ENCODE data around the gene EPHB2.

Gene EPHB2

DNA sequence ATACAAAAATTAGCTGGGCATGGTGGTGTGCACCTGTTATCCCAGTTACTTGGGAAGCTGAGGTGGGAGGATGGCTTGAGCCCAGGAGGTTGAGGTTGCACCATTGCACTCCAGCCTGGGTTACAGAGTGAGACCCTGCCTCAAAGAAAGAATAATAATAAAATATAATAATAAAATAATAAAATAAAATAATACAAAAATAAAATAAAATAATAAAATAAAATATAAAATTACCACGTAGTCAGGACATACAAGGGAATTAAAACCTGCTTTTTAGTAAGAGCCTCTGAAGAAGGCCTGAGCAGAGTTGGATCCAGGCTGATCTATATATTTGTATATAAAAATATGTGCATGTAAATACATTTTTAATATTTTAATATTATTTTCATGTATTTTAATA lies 41.7 kb downstream of the EPHB2 start:
- DNase-seq = no peak

- DNase-seq = no peak
Observed at GRCh38 chr1:22753481-22753971, 42.9 kb downstream of the EPHB2 start.

GRCh38 chr1:22754106-22754768 lies 43.6 kb downstream of the EPHB2 start:
- no peak for DNase-seq

DNA sequence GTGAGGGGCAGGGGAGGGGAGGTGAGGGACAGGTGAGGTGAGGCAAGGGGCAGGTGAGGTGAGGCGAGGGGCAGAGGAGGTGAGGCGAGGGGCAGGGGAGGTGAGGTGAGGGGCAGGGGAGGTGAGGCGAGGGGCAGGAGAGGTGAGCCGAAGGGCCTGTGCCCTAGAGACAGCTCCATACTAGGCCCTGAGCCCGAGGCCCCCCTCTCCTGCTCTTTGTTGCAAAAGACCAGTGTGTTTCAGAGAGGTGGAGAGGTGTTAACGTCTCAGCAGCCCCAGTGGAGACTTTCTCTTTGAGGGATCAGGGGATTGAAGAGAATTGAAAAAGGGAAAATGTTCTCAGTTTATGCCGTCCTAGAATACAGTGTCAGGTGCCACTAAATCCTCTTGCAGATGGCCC lies 44.2 kb downstream of the EPHB2 start:
- DNase-seq = no peak

GRCh38 chr1:22755641-22756040 lies 45.0 kb downstream of the EPHB2 start:
- DNase-seq = no peak

GRCh38 chr1:22756125-22756735 lies 45.6 kb downstream of the EPHB2 start:
- DNase-seq = no peak

- DNase-seq = no peak
Observed at GRCh38 chr1:22760455-22760854, 49.8 kb downstream of the EPHB2 start.

DNA sequence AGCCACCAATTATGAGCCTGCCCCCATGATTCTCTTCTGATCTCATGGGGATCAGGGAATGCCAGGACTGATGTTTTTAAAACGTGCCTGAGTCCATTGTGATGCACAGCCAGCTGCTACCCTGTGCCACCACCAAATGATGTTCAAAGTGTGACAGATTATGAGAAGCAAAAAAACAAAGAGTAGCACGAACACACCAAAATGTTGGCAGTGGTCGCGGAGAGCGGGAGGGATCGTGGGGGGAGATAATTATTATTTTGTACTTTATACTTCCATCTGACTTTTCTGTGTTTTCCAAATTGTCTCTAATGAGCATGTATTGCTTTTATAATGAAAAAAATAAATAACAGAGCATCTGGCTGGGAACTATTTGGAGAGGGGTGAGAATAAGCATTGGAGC lies 50.5 kb downstream of the EPHB2 start:
- DNase-seq = no peak

- no peak for DNase-seq
Observed at GRCh38 chr1:22761821-22762220, 51.2 kb downstream of the EPHB2 start.

DNA sequence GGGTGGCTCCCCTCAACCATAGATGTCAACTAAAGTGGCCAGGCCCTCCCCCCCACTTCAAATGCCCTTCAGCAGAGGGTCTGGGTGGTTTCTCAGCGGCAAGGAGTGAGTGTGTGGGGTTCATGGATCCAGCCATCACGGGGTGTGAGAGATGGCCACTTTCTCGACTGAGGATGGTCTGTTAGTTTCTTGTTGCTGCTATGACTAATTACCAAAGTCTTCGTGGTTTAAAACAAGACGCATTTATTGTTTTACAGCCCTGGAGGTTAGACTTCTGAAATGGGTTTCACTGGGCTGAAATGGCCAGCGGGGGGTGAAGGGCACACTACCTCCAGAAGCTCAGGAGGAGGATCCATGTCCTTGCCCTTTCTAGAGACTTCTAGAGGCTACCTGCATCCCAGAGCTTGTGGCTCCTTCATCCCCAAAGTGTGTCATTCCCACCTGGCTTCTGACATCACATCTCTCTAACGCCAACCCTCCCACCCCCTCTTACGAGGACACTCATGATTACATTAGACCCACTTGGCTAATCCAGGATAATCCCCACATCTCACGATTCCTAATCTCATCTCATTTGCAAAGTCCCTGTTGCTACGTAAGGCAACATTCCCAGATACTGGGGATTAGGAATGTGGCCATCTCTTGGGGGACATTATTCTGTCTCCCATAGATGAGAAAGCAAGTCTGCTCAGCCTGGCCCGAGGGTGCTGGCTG lies 53.0 kb downstream of the EPHB2 start:
- no peak for DNase-seq

DNA sequence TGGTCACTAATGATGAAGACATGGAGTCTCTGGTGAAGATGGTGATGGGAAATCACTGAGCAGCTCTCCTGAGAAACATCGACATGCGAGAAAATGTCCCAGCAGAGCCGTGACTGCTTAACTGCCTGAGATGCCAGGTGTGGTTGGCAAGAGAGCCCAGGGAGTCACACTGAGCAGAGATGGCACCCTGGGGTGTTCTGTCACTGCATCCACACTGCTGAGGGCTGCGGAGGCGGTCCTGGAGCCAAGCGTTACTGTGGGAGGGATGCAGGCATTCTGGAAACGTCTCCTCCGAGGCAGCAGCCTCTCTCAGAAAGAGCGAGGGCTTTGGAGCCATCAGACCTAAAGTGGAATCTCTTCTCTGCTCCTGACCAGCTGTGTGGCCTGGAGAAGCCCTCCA lies 57.2 kb downstream of the EPHB2 start:
- DNase-seq = no peak

- DNase-seq = no peak
Observed at GRCh38 chr1:22769932-22770331, 59.3 kb downstream of the EPHB2 start.

DNA sequence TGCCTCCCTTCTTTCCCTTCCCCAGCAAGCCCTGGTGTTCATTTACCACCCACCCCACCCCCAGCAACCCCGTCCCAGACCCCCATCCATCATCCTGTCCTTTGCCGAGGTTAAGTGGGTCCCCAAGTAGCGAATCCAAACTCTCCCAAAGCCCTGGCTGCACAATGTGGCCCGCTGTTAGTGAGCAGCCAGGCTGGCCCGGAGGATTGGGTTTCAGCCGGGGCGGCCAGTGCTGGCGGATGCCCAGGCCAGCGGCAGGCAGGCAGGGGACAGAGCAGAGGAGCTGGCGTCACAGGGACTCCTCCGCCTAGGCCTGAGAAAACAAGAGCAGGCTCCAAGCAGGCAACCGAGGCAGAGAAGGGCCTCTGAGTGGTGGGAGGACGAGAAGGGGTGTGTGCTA lies 61.4 kb downstream of the EPHB2 start:
- no peak for DNase-seq

DNA sequence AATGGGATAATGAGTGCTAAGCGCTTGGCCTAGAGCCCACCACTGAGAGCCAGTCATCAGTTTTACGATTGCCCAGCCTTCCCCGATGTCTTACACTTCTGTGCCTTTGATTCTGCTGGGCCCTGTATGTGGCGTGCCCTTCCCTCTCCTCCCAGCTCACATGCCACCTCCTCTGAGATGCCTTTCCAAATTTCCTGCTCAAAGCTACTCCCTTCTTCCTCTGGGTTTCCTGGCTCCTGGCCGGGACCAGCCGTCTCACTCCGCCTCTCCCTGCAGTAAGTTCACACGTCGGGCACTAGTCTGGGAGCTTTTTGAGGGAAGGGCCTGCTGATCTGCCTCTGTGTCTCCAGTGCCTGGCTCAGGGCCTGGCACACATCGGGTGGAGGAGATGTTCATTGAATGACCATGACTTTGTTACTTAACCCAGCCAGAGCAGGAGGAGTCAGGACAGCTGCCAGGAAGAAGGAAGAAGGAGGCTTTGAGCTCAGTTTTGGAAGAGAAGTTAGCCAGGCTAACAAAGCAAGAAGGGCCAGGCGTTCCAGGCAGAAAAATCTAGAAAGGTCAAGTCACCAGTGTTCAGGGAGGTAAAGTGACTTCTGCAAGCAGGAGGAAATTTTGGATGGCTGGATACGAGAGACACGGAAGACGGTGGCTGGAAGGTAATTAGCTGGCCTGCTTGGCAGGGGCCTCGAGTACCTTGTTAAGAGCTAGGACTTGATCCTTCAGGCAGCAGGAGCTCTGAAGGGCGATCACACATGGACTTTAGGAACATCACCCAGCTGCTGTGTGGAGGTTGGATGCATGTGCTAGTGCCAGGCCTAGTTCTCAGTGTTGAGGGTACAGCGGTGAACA lies 63.6 kb downstream of the EPHB2 start:
- DNase-seq = no peak

- no peak for DNase-seq
Observed at GRCh38 chr1:22774833-22775182, 64.2 kb downstream of the EPHB2 start.

GRCh38 chr1:22775478-22775877 lies 64.8 kb downstream of the EPHB2 start:
- DNase-seq = no peak

DNA sequence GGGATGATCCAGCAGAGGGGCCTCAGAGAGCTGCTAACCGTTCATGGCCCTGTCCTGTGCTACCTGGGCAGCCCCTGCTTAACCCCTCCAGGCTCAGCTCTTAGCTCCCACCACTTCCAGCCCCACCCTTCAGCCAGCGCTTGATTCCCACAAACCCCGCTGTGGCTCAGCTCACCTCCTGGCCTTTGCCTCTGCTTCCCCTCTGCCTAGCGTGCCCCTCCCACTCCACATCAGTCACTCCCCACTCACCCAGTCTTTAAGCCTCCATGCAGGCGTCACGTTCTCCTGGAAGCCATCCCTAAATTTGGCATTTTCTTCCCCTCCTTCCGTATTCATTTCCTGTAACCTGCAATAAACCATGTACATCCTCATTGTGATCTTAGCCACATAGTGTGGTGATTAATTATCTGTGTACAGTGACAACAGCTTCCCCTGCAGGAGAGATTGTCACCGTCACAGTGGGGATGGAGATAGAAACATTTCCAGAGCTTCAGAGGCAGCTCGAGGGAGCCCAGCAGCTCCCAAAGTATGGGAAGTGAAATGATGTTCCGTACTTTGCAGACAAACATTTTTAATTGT lies 65.5 kb downstream of the EPHB2 start:
- no peak for DNase-seq

DNA sequence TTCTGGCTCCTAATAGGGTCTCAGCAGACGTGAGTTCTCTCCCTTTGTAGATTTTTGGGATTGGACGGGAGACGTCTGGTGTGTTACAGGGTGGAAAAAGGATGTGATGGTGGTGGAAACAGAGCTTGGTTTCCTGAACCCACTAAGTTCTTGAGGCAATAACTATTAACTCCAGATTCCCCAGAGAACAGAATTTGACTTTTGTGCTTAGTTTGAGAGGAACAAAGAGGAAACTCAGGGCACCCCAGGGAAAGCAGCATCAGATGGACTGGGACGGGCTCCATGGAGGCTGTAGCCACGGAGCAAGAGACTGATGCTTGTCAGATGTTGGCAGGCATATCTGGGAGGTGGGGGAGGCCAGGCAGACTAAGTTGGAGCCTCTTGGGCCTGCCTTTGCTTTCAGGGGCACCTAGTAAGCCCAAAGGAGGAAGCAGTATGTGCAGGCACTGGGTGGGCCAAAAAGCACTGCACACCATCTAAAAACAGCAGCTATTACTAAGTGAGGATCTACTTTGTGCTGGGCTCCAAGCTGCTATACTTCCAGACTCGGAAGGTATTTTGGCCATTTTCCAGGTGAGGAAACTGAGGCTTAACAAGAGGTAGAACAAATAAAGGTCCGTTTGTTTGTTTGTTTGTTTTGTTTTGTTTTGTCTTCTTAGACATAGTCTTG lies 66.9 kb downstream of the EPHB2 start:
- no peak for DNase-seq

DNA sequence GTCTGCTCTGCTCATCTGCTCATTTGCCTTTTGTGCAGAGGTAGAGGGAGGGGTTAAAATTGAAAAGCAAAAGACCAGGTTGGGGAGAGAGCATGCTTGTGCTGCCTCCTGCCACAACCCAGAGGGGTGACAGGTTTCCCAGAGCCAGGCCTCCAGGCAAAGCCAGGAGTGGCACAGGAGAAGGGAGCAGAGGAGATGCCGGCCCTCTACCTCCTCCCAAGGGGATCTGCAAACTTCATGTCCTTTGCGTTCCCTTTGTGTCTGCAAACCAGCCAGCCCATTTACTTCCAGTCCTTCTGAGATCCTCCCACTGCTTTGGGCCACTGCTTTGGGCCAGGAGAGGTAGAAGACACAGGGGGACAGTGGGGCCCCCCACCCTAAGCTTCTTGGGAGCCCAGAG lies 67.8 kb downstream of the EPHB2 start:
- DNase-seq = no peak

GRCh38 chr1:22778862-22779520 lies 68.4 kb downstream of the EPHB2 start:
- DNase-seq = no peak

- no peak for DNase-seq
Observed at GRCh38 chr1:22780696-22781095, 70.1 kb downstream of the EPHB2 start.

DNA sequence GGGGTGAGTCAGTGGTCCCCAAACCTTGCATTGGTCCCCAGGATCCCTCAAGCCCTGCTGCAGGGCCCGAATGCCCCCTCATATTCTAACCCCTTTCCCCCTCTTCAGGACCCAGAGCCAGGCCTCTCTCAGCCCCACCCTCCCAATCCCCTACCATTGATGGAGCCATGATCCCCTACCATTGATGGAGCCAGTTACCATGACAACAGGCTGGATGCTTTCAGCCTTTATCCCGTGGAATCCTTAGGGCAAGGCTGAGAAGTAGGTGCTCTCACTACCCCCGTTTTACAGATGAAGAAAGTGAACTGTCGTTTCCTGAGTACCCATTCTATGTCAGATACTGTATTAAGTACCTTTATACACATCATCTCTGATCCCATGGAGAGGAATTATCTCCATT lies 70.8 kb downstream of the EPHB2 start:
- DNase-seq = no peak

All from NCI-H774 (cell line).